ACC112 (cell line): ENCODE data around the gene PCYT1A.

Source experiments
- H2AFZ ChIP-seq: fragments of 200-600 bp; sonication (generic); one replicate; pipeline ENCODE4 v1.6.0; 2017; ENCODE audit warnings: antibody characterized with exemption, low read length; ENCODE audit not compliant: unreplicated experiment
- H3K27ac ChIP-seq: fragments of 200-600 bp; sonication (generic); 2 replicates; pipeline ENCODE4 v1.5.1; 2014; ENCODE audit warnings: low read depth, mild to moderate bottlenecking, antibody characterized with exemption, low read length, moderate library complexity
- H3K27me3 ChIP-seq: fragments of 200-600 bp; sonication (generic); 2 replicates; pipeline ENCODE4 v1.6.1; 2014; ENCODE audit warnings: mild to moderate bottlenecking, antibody characterized with exemption, low read length, moderate library complexity, mixed read lengths; ENCODE audit not compliant: insufficient read depth
- H3K36me3 ChIP-seq: fragments of 200-600 bp; sonication (generic); 2 replicates; pipeline ENCODE4 v1.6.1; 2016; ENCODE audit warnings: mild to moderate bottlenecking, antibody characterized with exemption, low read length, moderate library complexity, mixed read lengths; ENCODE audit not compliant: insufficient read depth
- H3K4me1 ChIP-seq: fragments of 200-600 bp; sonication (generic); one replicate; pipeline ENCODE4 v1.6.1; 2016; ENCODE audit warnings: low read length, mixed read lengths; ENCODE audit not compliant: insufficient read depth, unreplicated experiment, control insufficient read depth
- H3K4me3 ChIP-seq: fragments of 200-600 bp; sonication (generic); 2 replicates; pipeline ENCODE4 v1.5.1; 2014; ENCODE audit warnings: mild to moderate bottlenecking, low read depth, low read length
- H3K79me2 ChIP-seq: fragments of 200-600 bp; sonication (generic); one replicate; pipeline ENCODE4 v1.6.0; 2016; ENCODE audit warnings: low read length; ENCODE audit not compliant: control insufficient read depth, unreplicated experiment, insufficient read depth

PCYT1A gene

DNA sequence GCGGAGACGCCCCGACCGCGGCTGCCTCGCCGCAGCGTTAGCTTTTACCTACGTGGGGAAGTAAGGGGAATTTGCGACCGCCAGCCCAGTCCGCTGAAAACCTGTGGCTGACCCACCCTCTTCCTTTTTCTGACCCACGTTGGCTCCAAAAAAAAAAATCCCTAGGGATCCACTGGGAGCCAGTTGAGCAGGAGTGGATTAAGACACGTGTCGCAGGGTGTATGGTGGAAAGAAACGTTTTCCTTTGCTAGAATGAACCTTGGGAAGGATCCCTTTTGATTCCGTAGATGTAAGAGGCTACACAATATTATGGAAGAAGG is 575 bp upstream of the PCYT1A start:
- H2AFZ ChIP-seq = peak overlapping the region; percentile 62
- peak overlapping the region; percentile 81 for H3K27ac ChIP-seq
- H3K4me3 ChIP-seq = peak overlapping the region; percentile 93
- H3K27me3 ChIP-seq = no peaks in the 10 kb centered on the region
- no peaks in the 10 kb centered on the region for H3K36me3 ChIP-seq
- peaks cover 33% of the 10 kb centered on the region for H3K4me1 ChIP-seq
- H3K79me2 ChIP-seq = peaks cover 43% of the 10 kb centered on the region

DNA sequence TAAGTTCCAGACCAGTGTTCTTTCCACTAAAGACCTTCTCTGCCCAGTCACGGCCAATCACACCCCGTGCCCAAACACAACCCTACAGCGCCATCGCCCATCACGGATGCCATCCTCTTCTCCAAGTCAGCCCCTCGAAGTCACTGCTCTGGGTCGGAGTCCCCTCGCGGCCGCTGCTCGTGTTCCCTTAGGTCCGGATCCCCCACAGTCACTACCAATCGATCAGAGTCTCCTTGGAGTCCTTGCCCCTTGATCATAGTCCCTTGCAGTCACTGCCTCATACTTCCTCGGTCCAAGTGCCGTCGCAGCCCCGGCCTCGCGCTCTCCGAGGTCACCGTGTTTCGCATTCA is 461 bp downstream of the PCYT1A start:
- peaks cover 33% of the 10 kb centered on the region for H3K4me1 ChIP-seq
- H3K27ac ChIP-seq = peak overlapping the region; percentile 81
- H3K36me3 ChIP-seq = no peaks in the 10 kb centered on the region
- peak overlapping the region; percentile 57 for H2AFZ ChIP-seq
- no peaks in the 10 kb centered on the region for H3K27me3 ChIP-seq
- H3K79me2 ChIP-seq = peaks cover 52% of the 10 kb centered on the region
- peak overlapping the region; percentile 93 for H3K4me3 ChIP-seq

DNA sequence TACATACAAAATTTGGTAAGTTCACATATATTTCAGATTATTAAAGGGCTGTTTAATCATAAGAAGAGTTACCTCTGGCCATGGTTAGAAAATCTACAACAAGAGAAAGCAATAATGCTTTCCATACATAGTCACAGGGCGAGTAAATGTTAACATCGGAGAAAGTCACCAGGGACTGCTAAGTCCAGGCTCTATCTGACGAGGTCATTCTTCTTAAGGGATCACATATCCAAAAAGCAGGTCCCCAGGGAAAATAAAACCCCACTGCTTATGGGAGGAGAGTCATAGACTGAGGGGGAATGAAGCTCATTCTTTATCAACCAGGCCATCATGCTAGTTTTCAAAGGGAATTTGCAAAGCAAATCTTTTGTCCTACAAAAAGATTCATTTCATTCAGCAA is 3.1 kb downstream of the PCYT1A start:
- H3K79me2 ChIP-seq = peaks cover 71% of the 10 kb centered on the region
- H3K27me3 ChIP-seq = no peaks in the 10 kb centered on the region
- H3K27ac ChIP-seq = no peak overlapping the region

DNA sequence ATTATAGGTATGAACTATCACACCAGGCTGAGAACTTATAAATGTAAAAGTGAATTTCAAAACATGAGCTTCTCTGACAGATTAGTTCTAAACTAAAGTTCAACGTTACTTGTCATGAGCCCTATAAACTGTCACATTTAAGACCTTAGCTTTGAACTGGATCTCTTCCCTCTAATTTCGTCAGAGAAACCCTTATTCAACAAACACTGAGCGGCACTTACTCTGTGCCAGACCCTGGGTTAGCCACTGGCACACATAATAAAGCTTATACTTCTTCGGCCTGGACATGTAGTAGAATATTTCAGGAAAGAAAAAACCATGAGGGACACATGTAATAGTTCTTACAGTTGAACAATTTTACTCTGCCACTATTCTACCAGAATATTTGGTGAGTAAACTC is 5.6 kb downstream of the PCYT1A start:
- H3K27ac ChIP-seq = no peak overlapping the region
- H2AFZ ChIP-seq = no peak overlapping the region
- H3K36me3 ChIP-seq = no peaks in the 10 kb centered on the region
- H3K79me2 ChIP-seq = peaks cover 72% of the 10 kb centered on the region
- peaks cover 49% of the 10 kb centered on the region for H3K4me1 ChIP-seq
- H3K4me3 ChIP-seq = no peak overlapping the region
- H3K27me3 ChIP-seq = no peaks in the 10 kb centered on the region

More for the DNA sequence above, 3.1 kb downstream of the PCYT1A start:
- H2AFZ ChIP-seq = no peak overlapping the region
- H3K4me1 ChIP-seq = peaks cover 39% of the 10 kb centered on the region
- H3K4me3 ChIP-seq = peak overlapping the region; percentile 48
- no peaks in the 10 kb centered on the region for H3K36me3 ChIP-seq

DNA sequence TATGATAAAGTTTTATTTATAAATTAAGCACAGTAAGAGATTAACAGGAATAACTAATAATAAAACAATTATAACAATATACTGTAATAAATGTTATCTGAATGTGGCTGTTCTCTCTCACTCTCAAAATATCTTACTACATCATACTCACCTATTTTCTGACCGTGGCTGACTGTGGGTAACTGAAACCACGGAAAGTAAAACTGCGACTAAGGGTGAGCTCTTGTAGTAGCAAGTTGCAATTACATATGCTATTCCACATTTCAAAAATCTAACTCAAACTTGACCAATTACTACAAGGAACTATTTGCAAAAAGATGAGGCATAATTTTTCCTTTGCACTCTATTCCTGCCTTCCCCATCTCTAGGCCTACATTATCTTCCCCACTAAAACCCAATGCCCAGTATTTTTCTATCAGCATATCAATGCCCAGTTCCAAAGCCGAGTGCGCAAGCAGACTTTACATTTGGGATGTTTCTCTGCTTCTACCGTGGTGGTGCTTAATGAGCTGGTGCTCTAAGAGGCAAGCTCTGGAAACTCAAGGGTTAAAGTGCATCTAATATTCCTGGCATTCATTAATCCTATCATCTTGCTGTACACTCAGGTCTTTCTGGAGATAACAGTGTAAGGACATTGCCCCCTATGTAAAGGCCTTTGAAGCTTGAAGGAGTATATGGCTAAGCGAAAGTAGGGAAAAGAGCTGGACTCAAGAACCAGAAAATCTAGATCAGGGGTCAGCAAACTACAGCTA is 6.7 kb downstream of the PCYT1A start:
- Histone ChIP-seq H2AFZ (no peak overlapping the region), H3K27me3 (no peaks in the 10 kb centered on the region), H3K79me2 (peaks cover 68% of the 10 kb centered on the region), H3K4me1 (peaks cover 42% of the 10 kb centered on the region), H3K4me3 (no peak overlapping the region), H3K27ac (no peak overlapping the region), H3K36me3 (no peaks in the 10 kb centered on the region)

DNA sequence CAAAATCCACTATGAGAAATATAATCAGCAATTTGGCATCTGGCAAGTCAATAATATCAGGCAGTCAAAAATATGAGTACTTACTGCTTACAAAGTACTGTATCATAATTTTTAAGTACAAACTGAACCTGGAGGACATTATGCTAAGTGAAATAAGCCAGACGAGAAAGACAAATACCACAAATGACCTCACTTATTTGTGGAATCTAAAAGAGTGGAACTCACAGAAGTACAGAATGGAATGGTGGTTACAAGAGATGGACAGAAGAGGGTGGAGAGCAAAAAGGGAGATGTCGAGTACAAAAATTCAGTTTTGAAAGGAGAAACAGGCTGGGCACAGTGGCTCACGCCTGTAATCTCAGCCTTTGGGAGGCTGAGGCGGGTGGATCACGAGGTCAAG is 12.4 kb downstream of the PCYT1A start:
- Histone ChIP-seq H3K27me3 (no peaks in the 10 kb centered on the region), H3K4me3 (no peak overlapping the region), H3K4me1 (peaks cover 25% of the 10 kb centered on the region), H2AFZ (no peak overlapping the region), H3K27ac (no peak overlapping the region), H3K79me2 (peaks cover 54% of the 10 kb centered on the region), H3K36me3 (peaks cover 30% of the 10 kb centered on the region)

DNA sequence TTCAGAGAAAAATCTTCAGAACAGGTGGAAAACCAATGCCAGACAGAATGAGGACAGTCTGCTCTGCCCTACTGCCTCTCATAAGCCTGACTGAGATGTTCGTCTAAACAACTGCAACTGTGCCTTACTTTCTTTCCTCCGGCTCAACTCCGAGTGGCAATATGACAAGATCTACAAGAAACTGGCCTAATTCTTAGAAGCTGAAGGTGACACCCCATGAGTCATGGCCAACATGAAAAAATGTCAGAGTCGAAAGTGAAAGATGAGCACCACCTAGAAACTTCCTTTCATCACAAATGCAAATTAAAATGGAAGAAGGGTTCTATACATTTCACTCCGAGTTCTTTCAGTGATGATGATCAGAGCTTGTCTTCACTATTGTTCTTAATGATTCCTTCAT is 12.9 kb downstream of the PCYT1A start:
- Histone ChIP-seq H3K27me3 (no peaks in the 10 kb centered on the region), H3K4me3 (no peak overlapping the region), H3K79me2 (peaks cover 54% of the 10 kb centered on the region), H3K4me1 (peaks cover 22% of the 10 kb centered on the region), H3K27ac (no peak overlapping the region), H3K36me3 (peaks cover 32% of the 10 kb centered on the region), H2AFZ (no peak overlapping the region)

DNA sequence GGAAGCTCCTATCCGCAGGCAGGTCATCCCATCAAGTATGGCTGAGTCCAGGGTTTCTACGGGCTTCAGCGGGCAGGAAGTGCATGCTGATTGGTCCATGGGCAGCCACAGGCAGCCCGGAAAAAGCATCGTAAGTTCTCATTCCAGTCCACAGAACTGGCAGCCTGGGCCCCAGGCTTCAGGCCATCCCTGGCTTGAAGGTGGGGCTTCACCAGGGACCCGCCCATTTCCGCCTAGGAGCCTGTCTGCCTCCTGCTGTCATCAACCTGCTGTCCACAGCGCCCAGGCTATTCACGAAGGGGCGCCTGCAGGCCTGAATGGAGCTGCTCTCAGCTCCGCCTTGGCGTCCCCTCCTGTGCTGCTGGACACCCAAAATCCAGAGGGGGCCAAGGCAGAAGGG is 13.9 kb downstream of the PCYT1A start:
- Histone ChIP-seq H3K36me3 (peaks cover 32% of the 10 kb centered on the region), H3K4me1 (peaks cover 21% of the 10 kb centered on the region), H3K79me2 (peaks cover 54% of the 10 kb centered on the region), H3K4me3 (no peak overlapping the region), H3K27ac (no peak overlapping the region), H3K27me3 (no peaks in the 10 kb centered on the region), H2AFZ (no peak overlapping the region)

DNA sequence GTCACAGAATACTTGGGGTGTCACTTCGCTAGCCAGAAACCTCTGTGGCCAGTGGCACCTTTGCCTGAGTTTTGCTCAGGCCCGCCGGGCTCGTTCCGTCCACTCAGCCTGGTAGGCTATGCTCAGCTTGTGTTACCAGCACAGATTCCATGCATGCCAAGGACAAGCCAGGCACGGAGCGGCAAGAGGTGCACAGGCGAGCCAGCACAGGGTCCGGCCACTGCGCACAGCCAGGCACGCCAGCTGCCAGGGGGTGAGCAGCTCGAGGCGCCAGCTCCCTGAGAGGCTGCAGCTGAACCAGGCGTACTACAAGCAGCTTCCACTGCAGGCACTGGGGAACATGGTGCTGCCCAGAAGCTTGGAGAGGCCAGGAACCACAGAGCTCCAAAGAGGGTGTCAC is 14.7 kb downstream of the PCYT1A start:
- Histone ChIP-seq H3K4me1 (peaks cover 19% of the 10 kb centered on the region), H3K36me3 (peaks cover 32% of the 10 kb centered on the region), H3K79me2 (peaks cover 54% of the 10 kb centered on the region)

DNA sequence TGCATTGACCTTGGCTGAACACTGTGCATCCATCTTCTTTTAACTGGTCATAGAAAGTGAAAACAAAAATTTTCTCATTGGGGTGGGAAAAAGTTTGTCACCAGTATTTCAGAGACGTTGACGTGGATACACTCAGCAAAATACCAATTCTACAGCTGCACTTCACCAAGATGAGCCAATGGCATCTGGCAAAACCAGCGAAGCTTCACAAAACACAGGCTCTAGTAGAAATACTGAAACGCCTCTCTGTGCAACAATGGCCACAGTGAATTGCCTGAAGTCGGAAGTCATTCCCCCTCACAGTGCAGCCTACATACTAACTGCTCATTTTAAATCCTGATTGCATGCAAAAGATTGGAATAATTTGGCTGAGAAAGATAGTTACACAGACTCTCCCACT is 17.0 kb downstream of the PCYT1A start:
- Histone ChIP-seq H3K36me3 (peaks cover 36% of the 10 kb centered on the region), H3K27ac (no peak overlapping the region), H2AFZ (no peak overlapping the region), H3K27me3 (no peaks in the 10 kb centered on the region), H3K79me2 (peaks cover 41% of the 10 kb centered on the region), H3K4me1 (peaks cover 21% of the 10 kb centered on the region), H3K4me3 (no peak overlapping the region)

More for the DNA sequence above, 14.7 kb downstream of the PCYT1A start:
- no peak overlapping the region for H2AFZ ChIP-seq
- H3K4me3 ChIP-seq = no peak overlapping the region
- no peak overlapping the region for H3K27ac ChIP-seq
- H3K27me3 ChIP-seq = no peaks in the 10 kb centered on the region

DNA sequence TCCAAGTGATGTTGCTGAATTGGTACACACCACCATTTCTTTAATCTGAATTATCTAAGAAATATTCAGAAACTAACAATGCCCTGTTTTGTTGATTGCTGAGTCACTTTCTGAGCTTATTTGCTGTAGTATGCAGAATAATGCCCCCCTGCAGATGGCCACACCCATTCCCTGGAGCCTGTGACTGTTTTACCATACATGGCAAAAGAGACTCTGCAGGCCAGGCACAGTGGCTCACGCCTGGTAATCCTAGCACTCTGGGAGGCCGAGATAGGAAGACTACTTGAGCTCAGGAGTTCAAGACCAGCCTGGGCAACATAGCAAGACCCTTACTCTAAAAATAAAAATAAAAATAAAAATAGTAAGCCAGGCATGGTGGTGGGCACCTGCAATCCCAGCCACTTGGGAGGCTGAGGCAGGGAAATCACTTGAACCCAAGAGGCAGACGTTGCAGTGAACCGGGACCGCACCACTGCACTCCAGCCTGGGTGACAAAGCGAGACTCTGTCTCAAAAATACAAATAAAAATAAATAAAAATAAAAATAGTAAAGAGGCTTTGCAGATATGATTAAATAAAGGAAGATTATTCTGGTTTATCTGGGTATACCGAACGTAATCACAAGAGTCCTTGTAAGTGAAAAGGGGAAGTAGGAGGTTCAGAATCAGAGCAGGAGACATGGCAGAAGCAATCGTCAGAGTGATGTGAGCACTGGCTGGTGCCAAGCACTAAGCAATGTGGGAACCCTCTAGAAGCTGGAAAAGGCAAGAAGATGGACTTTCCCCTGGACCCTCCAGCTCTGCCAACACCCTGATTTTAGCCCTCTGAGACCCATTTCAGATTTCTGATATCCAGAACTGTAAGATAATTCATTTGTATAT is 19.0 kb downstream of the PCYT1A start:
- Histone ChIP-seq H3K36me3 (peaks cover 34% of the 10 kb centered on the region), H3K4me1 (peaks cover 13% of the 10 kb centered on the region), H2AFZ (no peak overlapping the region), H3K27me3 (no peaks in the 10 kb centered on the region), H3K27ac (peak overlapping the region; percentile 87), H3K79me2 (peaks cover 28% of the 10 kb centered on the region), H3K4me3 (no peak overlapping the region)
